ENCODE measurements around the gene CPA1. TPM values are rescaled to one million over a fixed set of nuclear protein-coding genes. Genes with fewer than 3 reads are reported as not detected.

Gene CPA1
- total and polyA plus RNA-seq, 12 donors = 0.14 to 15.0 (median 2.0) TPM; not detected in 4

- no peak for TF ChIP-seq POLR2A (IDR thresholded peaks at IDR 0.05)
- TF ChIP-seq, protein P1, sequence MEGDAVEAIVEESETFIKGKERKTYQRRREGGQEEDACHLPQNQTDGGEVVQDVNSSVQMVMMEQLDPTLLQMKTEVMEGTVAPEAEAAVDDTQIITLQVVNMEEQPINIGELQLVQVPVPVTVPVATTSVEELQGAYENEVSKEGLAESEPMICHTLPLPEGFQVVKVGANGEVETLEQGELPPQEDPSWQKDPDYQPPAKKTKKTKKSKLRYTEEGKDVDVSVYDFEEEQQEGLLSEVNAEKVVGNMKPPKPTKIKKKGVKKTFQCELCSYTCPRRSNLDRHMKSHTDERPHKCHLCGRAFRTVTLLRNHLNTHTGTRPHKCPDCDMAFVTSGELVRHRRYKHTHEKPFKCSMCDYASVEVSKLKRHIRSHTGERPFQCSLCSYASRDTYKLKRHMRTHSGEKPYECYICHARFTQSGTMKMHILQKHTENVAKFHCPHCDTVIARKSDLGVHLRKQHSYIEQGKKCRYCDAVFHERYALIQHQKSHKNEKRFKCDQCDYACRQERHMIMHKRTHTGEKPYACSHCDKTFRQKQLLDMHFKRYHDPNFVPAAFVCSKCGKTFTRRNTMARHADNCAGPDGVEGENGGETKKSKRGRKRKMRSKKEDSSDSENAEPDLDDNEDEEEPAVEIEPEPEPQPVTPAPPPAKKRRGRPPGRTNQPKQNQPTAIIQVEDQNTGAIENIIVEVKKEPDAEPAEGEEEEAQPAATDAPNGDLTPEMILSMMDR (IDR thresholded peaks at IDR 0.05) = no peak
- Histone ChIP-seq H3K4me3 (no peak overlapping the region), H3K27ac (no peak overlapping the region), H3K4me1 (replicated peaks in 1 of 2) (no peaks in the 10 kb centered on the region), H3K27me3 (no peaks in the 10 kb centered on the region), H3K9me3 (replicated peaks in 1 of 3) (no peaks in the 10 kb centered on the region), H3K36me3 (replicated peaks in 1 of 2) (no peaks in the 10 kb centered on the region)
- WGBS, 4 donors = 94 to 100% (median 96%) methylated on average over 3 of the region's 3 CpGs
- intact Hi-C loops (cut with DNase I) = no loop called here
- no peak for DNase-seq
Observed at GRCh38 chr7:130342701-130343380, 37.5 kb upstream of the CPA1 start.

DNA sequence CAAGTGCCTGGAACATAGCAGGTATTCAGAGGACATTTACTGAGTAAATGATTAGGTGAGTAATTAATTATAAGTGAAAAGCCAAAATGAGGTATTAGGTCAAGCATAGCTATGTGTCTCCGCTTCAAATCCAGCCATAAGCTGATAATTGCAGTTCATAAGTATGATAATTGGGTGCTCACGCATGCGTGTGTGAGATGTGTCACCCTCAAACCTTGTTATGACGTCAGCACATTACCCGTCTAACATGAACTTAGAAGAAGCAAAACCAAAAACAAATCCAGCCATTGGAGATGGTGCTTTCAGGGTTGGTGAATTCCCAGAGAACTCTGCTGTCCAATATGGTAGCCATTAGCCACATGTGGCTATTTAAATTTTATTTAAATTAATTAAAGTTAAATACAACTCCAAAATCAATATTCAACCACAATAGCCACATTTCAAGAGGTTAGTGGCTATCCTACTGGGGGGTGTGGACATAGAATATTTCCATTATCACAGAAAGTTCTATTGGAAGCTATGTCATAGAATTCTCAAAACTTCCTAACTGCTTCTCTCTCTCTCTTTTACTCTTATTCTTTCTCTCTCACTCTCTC is 35.9 kb upstream of the CPA1 start, which contains the start of gene CPA5:
CPA5 (plus strand) TSS at position 546 of the 596 bp plus-strand sequence. CDS start 1,670 bp downstream, outside the sequence.
- no peak for DNase-seq
- no peak for TF ChIP-seq POLR2A (IDR thresholded peaks at IDR 0.05)
- TF ChIP-seq, protein P1 (IDR thresholded peaks at IDR 0.05) = no peak
- H3K36me3 ChIP-seq (replicated peaks in 1 of 2) = no peaks in the 10 kb centered on the region
- no peaks in the 10 kb centered on the region for H3K9me3 ChIP-seq (replicated peaks in 1 of 3)
- intact Hi-C loops (cut with DNase I) = no loop called here
- H3K27ac ChIP-seq = no peak within 1 kb of the TSS
- H3K27me3 ChIP-seq = no peaks in the 10 kb centered on the region
- no peak within 1 kb of the TSS for H3K4me3 ChIP-seq
- H3K4me1 ChIP-seq (replicated peaks in 1 of 2) = no peaks in the 10 kb centered on the region
- 90 to 99% (median 95%) methylated on average over 5 of the region's 5 CpGs for WGBS, 4 donors

GRCh38 chr7:130345136-130345535 is 35.2 kb upstream of the CPA1 start:
- intact Hi-C loops (cut with DNase I) = no loop called here
- 67 to 83% (median 71%) methylated on average over 8 of the region's 8 CpGs for WGBS, 4 donors
- no peak for TF ChIP-seq POLR2A (IDR thresholded peaks at IDR 0.05)
- TF ChIP-seq, protein P1 (IDR thresholded peaks at IDR 0.05) = no peak
- Histone ChIP-seq H3K9me3 (replicated peaks in 1 of 3) (no peaks in the 10 kb centered on the region), H3K4me3 (no peak overlapping the region), H3K4me1 (replicated peaks in 1 of 2) (no peaks in the 10 kb centered on the region), H3K27ac (no peak overlapping the region), H3K36me3 (replicated peaks in 1 of 2) (no peaks in the 10 kb centered on the region), H3K27me3 (no peaks in the 10 kb centered on the region)
- no peak for DNase-seq

GRCh38 chr7:130345725-130346124 is 34.6 kb upstream of the CPA1 start:
- 87 to 94% (median 90%) methylated on average over 4 to 5 of the region's 5 CpGs for WGBS, 4 donors

More at GRCh38 chr7:130345725-130346124, 34.6 kb upstream of the CPA1 start:
- no peak overlapping the region for H3K27ac ChIP-seq
- no peak for DNase-seq
- H3K36me3 ChIP-seq (replicated peaks in 1 of 2) = no peaks in the 10 kb centered on the region
- no peak for TF ChIP-seq POLR2A (IDR thresholded peaks at IDR 0.05)
- TF ChIP-seq, protein P1 (IDR thresholded peaks at IDR 0.05) = no peak
- no peaks in the 10 kb centered on the region for H3K9me3 ChIP-seq (replicated peaks in 1 of 3)
- no peaks in the 10 kb centered on the region for H3K27me3 ChIP-seq
- H3K4me3 ChIP-seq = no peak overlapping the region
- intact Hi-C loops (cut with DNase I) = no loop called here
- H3K4me1 ChIP-seq (replicated peaks in 1 of 2) = no peaks in the 10 kb centered on the region
